ENCODE measurements around the gene GRID2.

GRID2 gene

GRCh38 chr4:93016350-93016749, 712.6 kb downstream of the GRID2 start:
- WGBS, result 93% methylated on average over 1 of the region's 2 CpGs
- H3K4me1 ChIP-seq (ENCODE audit: insufficient read depth, low read length), result peaks cover 18% of the 10 kb centered on the region
- no peak overlapping the region for H3K4me3 ChIP-seq (ENCODE audit: low read length)
- H3K36me3 ChIP-seq (ENCODE audit: insufficient read depth, low read length), result no peaks in the 10 kb centered on the region
- no peak overlapping the region for H3K9ac ChIP-seq (ENCODE audit: low read depth, low read length)
- H3K27me3 ChIP-seq (ENCODE audit: insufficient read depth, low read length), result no peaks in the 10 kb centered on the region
- H3K27ac ChIP-seq (ENCODE audit: low read depth, low read length), result no peak overlapping the region
- no peaks in the 10 kb centered on the region for H3K9me3 ChIP-seq (ENCODE audit: insufficient read depth, low read depth, low read length)

- no peaks in the 10 kb centered on the region for H3K36me3 ChIP-seq (ENCODE audit: insufficient read depth, low read length)
- H3K27ac ChIP-seq (ENCODE audit: low read depth, low read length), result no peak overlapping the region
- H3K4me1 ChIP-seq (ENCODE audit: insufficient read depth, low read length), result peaks cover 14% of the 10 kb centered on the region
- no peak overlapping the region for H3K4me3 ChIP-seq (ENCODE audit: low read length)
- no peaks in the 10 kb centered on the region for H3K27me3 ChIP-seq (ENCODE audit: insufficient read depth, low read length)
- no peaks in the 10 kb centered on the region for H3K9me3 ChIP-seq (ENCODE audit: insufficient read depth, low read depth, low read length)
- 93% methylated on average over 2 of the region's 2 CpGs for WGBS
- no peak overlapping the region for H3K9ac ChIP-seq (ENCODE audit: low read depth, low read length)
These were observed 714.5 kb downstream of the GRID2 start for GRCh38 chr4:93018243-93018642.

GRCh38 chr4:93018806-93019205, 715.0 kb downstream of the GRID2 start:
- Histone ChIP-seq H3K9me3 (ENCODE audit: insufficient read depth, low read depth, low read length) (no peaks in the 10 kb centered on the region), H3K36me3 (ENCODE audit: insufficient read depth, low read length) (no peaks in the 10 kb centered on the region), H3K27me3 (ENCODE audit: insufficient read depth, low read length) (no peaks in the 10 kb centered on the region), H3K4me3 (ENCODE audit: low read length) (no peak overlapping the region), H3K4me1 (ENCODE audit: insufficient read depth, low read length) (peaks cover 14% of the 10 kb centered on the region), H3K9ac (ENCODE audit: low read depth, low read length) (no peak overlapping the region), H3K27ac (ENCODE audit: low read depth, low read length) (no peak overlapping the region)

- no peak overlapping the region for H3K9ac ChIP-seq (ENCODE audit: low read depth, low read length)
- no peaks in the 10 kb centered on the region for H3K4me1 ChIP-seq (ENCODE audit: insufficient read depth, low read length)
- WGBS, result 86% methylated on average over 1 of the region's 1 CpG
- H3K9me3 ChIP-seq (ENCODE audit: insufficient read depth, low read depth, low read length), result no peaks in the 10 kb centered on the region
- no peak overlapping the region for H3K27ac ChIP-seq (ENCODE audit: low read depth, low read length)
- no peaks in the 10 kb centered on the region for H3K27me3 ChIP-seq (ENCODE audit: insufficient read depth, low read length)
- H3K4me3 ChIP-seq (ENCODE audit: low read length), result no peak overlapping the region
- no peaks in the 10 kb centered on the region for H3K36me3 ChIP-seq (ENCODE audit: insufficient read depth, low read length)
These were observed 726.0 kb downstream of the GRID2 start for GRCh38 chr4:93029769-93030168.

GRCh38 chr4:93030670-93031069, 726.9 kb downstream of the GRID2 start:
- no peaks in the 10 kb centered on the region for H3K4me1 ChIP-seq (ENCODE audit: insufficient read depth, low read length)
- no peaks in the 10 kb centered on the region for H3K36me3 ChIP-seq (ENCODE audit: insufficient read depth, low read length)
- 92% methylated on average over 2 of the region's 3 CpGs for WGBS
- no peaks in the 10 kb centered on the region for H3K27me3 ChIP-seq (ENCODE audit: insufficient read depth, low read length)
- no peak overlapping the region for H3K9ac ChIP-seq (ENCODE audit: low read depth, low read length)
- no peak overlapping the region for H3K4me3 ChIP-seq (ENCODE audit: low read length)
- no peaks in the 10 kb centered on the region for H3K9me3 ChIP-seq (ENCODE audit: insufficient read depth, low read depth, low read length)
- H3K27ac ChIP-seq (ENCODE audit: low read depth, low read length), result no peak overlapping the region

GRCh38 chr4:93031431-93032098, 727.8 kb downstream of the GRID2 start:
- Histone ChIP-seq H3K9me3 (ENCODE audit: insufficient read depth, low read depth, low read length) (no peaks in the 10 kb centered on the region), H3K36me3 (ENCODE audit: insufficient read depth, low read length) (no peaks in the 10 kb centered on the region), H3K27ac (ENCODE audit: low read depth, low read length) (no peak overlapping the region), H3K4me3 (ENCODE audit: low read length) (no peak overlapping the region), H3K4me1 (ENCODE audit: insufficient read depth, low read length) (no peaks in the 10 kb centered on the region), H3K27me3 (ENCODE audit: insufficient read depth, low read length) (no peaks in the 10 kb centered on the region), H3K9ac (ENCODE audit: low read depth, low read length) (no peak overlapping the region)
- 94% methylated on average over 2 of the region's 2 CpGs for WGBS

- H3K9ac ChIP-seq (ENCODE audit: low read depth, low read length), result no peak overlapping the region
- no peaks in the 10 kb centered on the region for H3K4me1 ChIP-seq (ENCODE audit: insufficient read depth, low read length)
- no peak overlapping the region for H3K27ac ChIP-seq (ENCODE audit: low read depth, low read length)
- no peak overlapping the region for H3K4me3 ChIP-seq (ENCODE audit: low read length)
- H3K27me3 ChIP-seq (ENCODE audit: insufficient read depth, low read length), result no peaks in the 10 kb centered on the region
- no peaks in the 10 kb centered on the region for H3K36me3 ChIP-seq (ENCODE audit: insufficient read depth, low read length)
- H3K9me3 ChIP-seq (ENCODE audit: insufficient read depth, low read depth, low read length), result no peaks in the 10 kb centered on the region
These were observed 739.0 kb downstream of the GRID2 start for GRCh38 chr4:93042746-93043145.

GRCh38 chr4:93053140-93053539, 749.4 kb downstream of the GRID2 start:
- 91% methylated on average over 6 of the region's 6 CpGs for WGBS
- Histone ChIP-seq H3K9ac (ENCODE audit: low read depth, low read length) (no peak overlapping the region), H3K27ac (ENCODE audit: low read depth, low read length) (no peak overlapping the region), H3K27me3 (ENCODE audit: insufficient read depth, low read length) (no peaks in the 10 kb centered on the region), H3K4me3 (ENCODE audit: low read length) (no peak overlapping the region), H3K36me3 (ENCODE audit: insufficient read depth, low read length) (no peaks in the 10 kb centered on the region), H3K4me1 (ENCODE audit: insufficient read depth, low read length) (peaks cover 20% of the 10 kb centered on the region), H3K9me3 (ENCODE audit: insufficient read depth, low read depth, low read length) (no peaks in the 10 kb centered on the region)

GRCh38 chr4:93061826-93062225, 758.1 kb downstream of the GRID2 start:
- H3K4me1 ChIP-seq (ENCODE audit: insufficient read depth, low read length), result no peaks in the 10 kb centered on the region; the same call in 1 of the 2 replicates
- H3K4me3 ChIP-seq (ENCODE audit: low read length), result no peak overlapping the region
- 96% methylated on average over 2 of the region's 2 CpGs for WGBS
- H3K27ac ChIP-seq (ENCODE audit: low read depth, low read length), result no peak overlapping the region
- H3K9me3 ChIP-seq (ENCODE audit: insufficient read depth, low read depth, low read length), result no peaks in the 10 kb centered on the region
- H3K27me3 ChIP-seq (ENCODE audit: insufficient read depth, low read length), result no peaks in the 10 kb centered on the region
- no peaks in the 10 kb centered on the region for H3K36me3 ChIP-seq (ENCODE audit: insufficient read depth, low read length)
- no peak overlapping the region for H3K9ac ChIP-seq (ENCODE audit: low read depth, low read length)

GRCh38 chr4:93063325-93063724, 759.6 kb downstream of the GRID2 start:
- H3K9ac ChIP-seq (ENCODE audit: low read depth, low read length), result no peak overlapping the region
- no peaks in the 10 kb centered on the region for H3K9me3 ChIP-seq (ENCODE audit: insufficient read depth, low read depth, low read length)
- H3K27me3 ChIP-seq (ENCODE audit: insufficient read depth, low read length), result no peaks in the 10 kb centered on the region
- no peaks in the 10 kb centered on the region; the same call in 1 of the 2 replicates for H3K4me1 ChIP-seq (ENCODE audit: insufficient read depth, low read length)
- no peak overlapping the region for H3K4me3 ChIP-seq (ENCODE audit: low read length)
- no peaks in the 10 kb centered on the region for H3K36me3 ChIP-seq (ENCODE audit: insufficient read depth, low read length)
- no peak overlapping the region for H3K27ac ChIP-seq (ENCODE audit: low read depth, low read length)

- H3K4me3 ChIP-seq (ENCODE audit: low read length), result no peak overlapping the region
- no peaks in the 10 kb centered on the region; the same call in 1 of the 2 replicates for H3K4me1 ChIP-seq (ENCODE audit: insufficient read depth, low read length)
- H3K9me3 ChIP-seq (ENCODE audit: insufficient read depth, low read depth, low read length), result no peaks in the 10 kb centered on the region
- 93% methylated on average over 2 of the region's 2 CpGs for WGBS
- H3K9ac ChIP-seq (ENCODE audit: low read depth, low read length), result no peak overlapping the region
- no peaks in the 10 kb centered on the region for H3K27me3 ChIP-seq (ENCODE audit: insufficient read depth, low read length)
- H3K36me3 ChIP-seq (ENCODE audit: insufficient read depth, low read length), result no peaks in the 10 kb centered on the region
- no peak overlapping the region for H3K27ac ChIP-seq (ENCODE audit: low read depth, low read length)
These were observed 762.0 kb downstream of the GRID2 start for GRCh38 chr4:93065790-93066189.

- H3K9ac ChIP-seq (ENCODE audit: low read depth, low read length), result no peak overlapping the region
- H3K27ac ChIP-seq (ENCODE audit: low read depth, low read length), result no peak overlapping the region
- no peaks in the 10 kb centered on the region for H3K9me3 ChIP-seq (ENCODE audit: insufficient read depth, low read depth, low read length)
- H3K36me3 ChIP-seq (ENCODE audit: insufficient read depth, low read length), result no peaks in the 10 kb centered on the region
- no peaks in the 10 kb centered on the region for H3K27me3 ChIP-seq (ENCODE audit: insufficient read depth, low read length)
- H3K4me3 ChIP-seq (ENCODE audit: low read length), result no peak overlapping the region
- no peaks in the 10 kb centered on the region; the same call in 1 of the 2 replicates for H3K4me1 ChIP-seq (ENCODE audit: insufficient read depth, low read length)
- WGBS, result no CpG with 5 or more reads among the region's 1 CpG
These were observed 763.0 kb downstream of the GRID2 start for GRCh38 chr4:93066749-93067148.
